GM19452 (cell line): ENCODE data around the gene AGAP4.
"Not testable (repeated sequence)": the region's sequence is repeated elsewhere in the genome, so short reads cannot be mapped to it uniquely, and the experiment has no call there.

Source experiments
- ATAC-seq: cut with Tn5 transposase; IDR thresholded peaks from one replicate; pipeline ENCODE4 v1.9.1; 2021; ENCODE audit not compliant: unreplicated experiment

The AGAP4 gene

DNA sequence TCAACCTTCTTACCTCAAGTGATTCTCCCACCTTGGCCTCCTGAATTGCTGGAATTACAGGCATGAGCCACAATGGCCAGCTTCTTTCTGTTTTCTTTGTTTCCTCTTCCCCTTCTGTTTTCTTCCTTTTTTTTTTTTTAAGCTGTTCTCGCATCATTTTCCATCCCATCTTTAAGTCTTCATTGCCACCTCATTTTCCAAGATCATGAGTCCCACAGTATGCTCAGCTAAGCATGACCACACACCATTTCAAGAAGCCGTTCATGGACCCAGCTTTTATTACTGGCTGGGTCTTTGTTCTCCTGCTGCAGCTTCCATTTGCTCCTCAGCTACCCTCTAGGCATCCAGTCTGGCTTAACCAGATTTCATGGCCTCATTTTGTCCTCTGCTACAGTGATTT is 52.5 kb downstream of the AGAP4 start:
- not testable (repeated sequence) for ATAC-seq

DNA sequence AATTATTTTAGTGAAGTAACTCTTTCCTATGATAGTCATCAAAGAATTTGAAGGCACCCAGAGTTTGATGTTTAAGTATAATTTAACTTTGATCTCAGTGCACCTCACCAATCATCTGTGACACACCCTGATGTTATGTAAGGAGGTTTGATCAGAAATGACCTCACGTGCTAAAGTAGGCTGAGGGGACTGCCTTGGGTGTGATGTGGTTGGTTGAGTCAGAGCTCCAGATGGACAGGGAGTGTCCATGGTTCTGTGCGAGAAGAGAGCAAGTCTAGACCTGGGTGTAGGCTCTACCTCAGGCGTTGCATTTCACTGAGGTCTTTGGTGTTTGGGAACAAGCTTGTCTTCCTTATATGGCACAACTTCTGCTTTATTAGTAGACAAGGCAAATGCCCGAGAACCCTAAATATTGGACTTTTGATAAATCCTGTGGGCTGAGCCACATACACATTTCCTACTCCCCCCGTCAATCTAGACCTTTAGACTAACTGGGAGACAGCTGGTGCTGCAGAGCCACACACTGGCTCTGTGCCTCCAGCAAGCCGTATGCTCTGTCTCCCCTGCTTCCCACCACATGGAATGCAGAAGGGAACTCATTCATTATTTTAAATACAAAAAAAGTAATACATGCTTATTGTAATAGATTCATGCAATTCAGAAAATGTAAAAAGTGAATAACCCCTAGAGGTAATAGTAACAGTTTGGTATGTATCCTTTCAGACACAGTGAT is 56.4 kb downstream of the AGAP4 start:
- not testable (repeated sequence) for ATAC-seq

DNA sequence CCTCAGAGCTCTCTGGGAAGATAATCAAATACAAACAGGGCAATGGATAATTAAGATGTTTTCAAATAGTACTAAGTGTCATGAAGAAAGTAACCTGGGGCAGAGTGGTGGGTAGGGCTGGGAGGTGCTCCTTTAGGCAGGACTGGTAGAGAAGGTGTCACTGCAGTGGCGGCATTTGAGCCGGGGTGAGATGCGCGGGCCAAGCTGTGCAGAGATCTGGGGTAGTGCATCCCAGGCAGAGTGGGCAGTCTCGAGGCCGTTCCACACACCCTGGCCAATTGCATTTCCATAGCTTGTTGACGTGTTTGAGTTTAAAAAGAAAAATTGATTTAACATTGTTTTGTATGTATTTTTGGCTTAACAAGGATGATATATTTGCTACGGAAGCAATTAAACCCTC is 57.3 kb downstream of the AGAP4 start:
- not testable (repeated sequence) for ATAC-seq

DNA sequence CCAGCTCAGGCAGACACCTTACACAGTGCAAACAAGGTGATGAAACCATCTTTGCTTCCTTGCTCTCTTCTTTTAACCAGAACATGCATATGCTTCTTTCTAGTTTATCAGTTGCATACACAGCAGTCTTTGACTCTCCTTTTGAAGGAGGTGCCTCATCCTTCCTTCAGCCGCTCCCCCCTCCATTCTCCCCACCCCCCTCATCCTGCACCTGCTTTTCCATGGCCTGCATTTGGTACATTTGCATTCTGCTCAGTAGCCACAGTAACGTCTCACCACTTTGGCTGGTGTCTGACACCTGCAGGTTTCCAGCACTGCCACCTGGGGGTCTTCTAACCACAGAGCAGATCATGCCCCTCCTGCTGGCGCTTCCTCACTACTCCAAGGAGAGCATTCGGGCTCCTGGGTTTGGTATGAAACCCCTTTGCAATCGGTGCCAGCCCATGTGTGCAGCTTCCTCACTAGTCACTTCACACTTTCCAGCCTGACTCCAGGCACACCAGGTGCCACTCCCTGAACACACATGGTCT is 60.0 kb downstream of the AGAP4 start:
- ATAC-seq, result not testable (repeated sequence)

DNA sequence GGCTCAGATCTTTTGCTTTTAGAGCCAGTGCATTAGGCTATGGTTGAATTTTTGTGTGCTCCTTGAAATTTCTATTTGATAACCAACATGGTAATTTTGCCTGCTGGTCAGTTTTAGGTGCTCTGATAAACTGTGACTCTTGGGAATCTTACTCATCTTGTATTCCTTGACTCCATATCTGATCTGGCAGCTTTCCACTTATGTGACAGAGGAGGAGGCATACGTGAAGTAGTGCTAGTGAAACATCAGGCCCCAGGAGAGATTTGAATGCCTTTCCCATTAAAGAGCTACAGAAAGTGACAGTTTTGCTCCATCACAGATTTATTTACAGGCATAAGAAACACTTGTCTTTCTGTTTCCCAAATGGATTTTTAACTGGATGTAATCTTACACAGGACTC is 61.1 kb downstream of the AGAP4 start:
- ATAC-seq, result not testable (repeated sequence)
